Esophagus muscularis mucosa (tissue), 4 donors: Measurements from ENCODE around the gene DPYD.

Experiments used
- EP300 ChIP-seq: sonication (generic); formaldehyde crosslinking; IDR thresholded peaks from one replicate; pipeline ENCODE4 v1.6.1; 2017; ENCODE audit warnings: antibody characterized with exemption
- POLR2A ChIP-seq: fragments of 450-650 bp; IDR thresholded peaks from one replicate; pipeline ENCODE4 v1.6.1; 2017; ENCODE audit warnings: antibody characterized with exemption, moderate library complexity, mild to moderate bottlenecking, low read depth
- POLR2AphosphoS5 ChIP-seq, 2 donors: sonication (generic); formaldehyde crosslinking; IDR thresholded peaks; one replicate each; pipeline ENCODE4 v1.6.1; 2017; ENCODE audit warnings: antibody characterized with exemption in 2 of 2
- TF ChIP-seq, protein P1 (sequence below), 3 experiments: fragments of 200-600 bp in 2 of 3; fragments of 450-650 bp in 1 of 3; sonication (generic) in 2 of 3; IDR thresholded peaks; one replicate each; pipeline ENCODE4 v1.5.1; 2017 to 2019; ENCODE audit warnings: antibody characterized with exemption in 3 of 3, mild to moderate bottlenecking in 2 of 3, moderate library complexity in 1 of 3

DNA sequence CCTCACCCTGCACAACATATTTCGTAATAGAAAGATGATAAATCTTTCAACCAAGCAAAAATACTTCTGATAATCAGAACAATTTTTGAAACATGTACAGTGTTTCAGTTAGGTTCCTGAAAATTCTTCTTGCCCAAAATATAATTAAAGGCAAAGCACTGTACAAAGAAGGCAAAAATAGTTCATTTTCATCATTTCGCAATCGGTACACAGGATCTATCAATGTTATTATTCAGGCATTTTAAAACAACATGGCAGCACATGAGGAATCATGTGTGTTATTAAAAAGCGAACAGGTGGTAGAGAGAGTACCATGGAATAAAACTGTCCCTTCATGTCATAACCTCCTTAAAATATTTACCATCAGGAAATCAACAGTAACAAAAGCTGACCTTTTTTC, 356.9 kb downstream of the DPYD start:
- TF ChIP-seq, protein P1, sequence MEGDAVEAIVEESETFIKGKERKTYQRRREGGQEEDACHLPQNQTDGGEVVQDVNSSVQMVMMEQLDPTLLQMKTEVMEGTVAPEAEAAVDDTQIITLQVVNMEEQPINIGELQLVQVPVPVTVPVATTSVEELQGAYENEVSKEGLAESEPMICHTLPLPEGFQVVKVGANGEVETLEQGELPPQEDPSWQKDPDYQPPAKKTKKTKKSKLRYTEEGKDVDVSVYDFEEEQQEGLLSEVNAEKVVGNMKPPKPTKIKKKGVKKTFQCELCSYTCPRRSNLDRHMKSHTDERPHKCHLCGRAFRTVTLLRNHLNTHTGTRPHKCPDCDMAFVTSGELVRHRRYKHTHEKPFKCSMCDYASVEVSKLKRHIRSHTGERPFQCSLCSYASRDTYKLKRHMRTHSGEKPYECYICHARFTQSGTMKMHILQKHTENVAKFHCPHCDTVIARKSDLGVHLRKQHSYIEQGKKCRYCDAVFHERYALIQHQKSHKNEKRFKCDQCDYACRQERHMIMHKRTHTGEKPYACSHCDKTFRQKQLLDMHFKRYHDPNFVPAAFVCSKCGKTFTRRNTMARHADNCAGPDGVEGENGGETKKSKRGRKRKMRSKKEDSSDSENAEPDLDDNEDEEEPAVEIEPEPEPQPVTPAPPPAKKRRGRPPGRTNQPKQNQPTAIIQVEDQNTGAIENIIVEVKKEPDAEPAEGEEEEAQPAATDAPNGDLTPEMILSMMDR (IDR thresholded peaks at IDR 0.05), result no peak
- no peak for TF ChIP-seq POLR2A
- TF ChIP-seq EP300, result no peak
- TF ChIP-seq POLR2AphosphoS5 (IDR thresholded peaks at IDR 0.05), result no peak
